H9 (cell line): ENCODE results near the gene GRB10. TPM values are rescaled to one million over a fixed set of nuclear protein-coding genes. Genes with fewer than 3 reads are reported as not detected.

Experiments
- DNase-seq: peaks from one replicate; pipeline ENCODE4 v3.0.0-alpha.2; 2017
- H2AFZ ChIP-seq: one replicate; pipeline ENCODE4 v1.6.1; 2013; ENCODE audit warnings: mild to moderate bottlenecking, low read length, control low read depth, moderate library complexity
- H2AK5ac ChIP-seq: 2 replicates; pipeline ENCODE4 v1.6.1; 2013; ENCODE audit warnings: low read length, control low read depth, mixed read lengths; ENCODE audit not compliant: insufficient read length
- H2BK120ac ChIP-seq: one replicate; pipeline ENCODE4 v1.6.1; 2013; ENCODE audit warnings: low read depth, mild to moderate bottlenecking, low read length, control low read depth, inconsistent platforms; ENCODE audit not compliant: poor library complexity, severe bottlenecking
- H2BK12ac ChIP-seq: 2 replicates; pipeline ENCODE4 v1.6.1; 2013; ENCODE audit warnings: low read length, control low read depth, mixed read lengths, low read depth; ENCODE audit not compliant: insufficient read length
- H2BK15ac ChIP-seq: 2 replicates; pipeline ENCODE4 v1.6.1; 2013; ENCODE audit warnings: low read depth, low read length, control low read depth
- H2BK20ac ChIP-seq: one replicate; pipeline ENCODE4 v1.6.1; 2013; ENCODE audit warnings: low read depth, mild to moderate bottlenecking, low read length, control low read depth, inconsistent platforms; ENCODE audit not compliant: poor library complexity, severe bottlenecking
- H2BK5ac ChIP-seq: 2 replicates; pipeline ENCODE4 v1.6.1; 2013; ENCODE audit warnings: low read length, control low read depth, mixed read lengths; ENCODE audit not compliant: insufficient read length
- H3K14ac ChIP-seq: 2 replicates; pipeline ENCODE4 v1.6.1; 2013; ENCODE audit warnings: low read length, control low read depth; ENCODE audit not compliant: insufficient read depth
- H3K18ac ChIP-seq: 2 replicates; pipeline ENCODE4 v1.6.1; 2013; ENCODE audit warnings: low read depth, mild to moderate bottlenecking, mixed read lengths, low read length, control low read depth; ENCODE audit not compliant: insufficient read length
- H3K23ac ChIP-seq: 2 replicates; pipeline ENCODE4 v1.6.1; 2013; ENCODE audit warnings: low read length, control low read depth, mixed read lengths, low read depth; ENCODE audit not compliant: insufficient read length
- H3K23me2 ChIP-seq: 2 replicates; pipeline ENCODE4 v1.6.1; 2013; ENCODE audit warnings: low read depth, mild to moderate bottlenecking, mixed read lengths, low read length, control low read depth; ENCODE audit not compliant: insufficient read length, poor library complexity, severe bottlenecking
- H3K27ac ChIP-seq: 2 replicates; pipeline ENCODE4 v1.5.1; 2013; ENCODE audit warnings: low read length, control low read depth, mixed read lengths, low read depth; ENCODE audit not compliant: insufficient read length
- H3K27me3 ChIP-seq: 2 replicates; pipeline ENCODE4 v1.6.1; 2013; ENCODE audit warnings: low read length, control low read depth, inconsistent platforms; ENCODE audit not compliant: insufficient read depth
- H3K4ac ChIP-seq: 2 replicates; pipeline ENCODE4 v1.6.1; 2013; ENCODE audit warnings: low read depth, mild to moderate bottlenecking, control low read depth, inconsistent platforms, low read length, moderate library complexity
- H3K4me1 ChIP-seq: 2 replicates; pipeline ENCODE4 v1.6.1; 2013; ENCODE audit warnings: low read length, control low read depth, inconsistent platforms; ENCODE audit not compliant: insufficient read depth
- H3K4me2 ChIP-seq: 2 replicates; pipeline ENCODE4 v1.6.1; 2013; ENCODE audit warnings: low read length, control low read depth, mixed read lengths; ENCODE audit not compliant: insufficient read length, insufficient read depth
- H3K56ac ChIP-seq: 2 replicates; pipeline ENCODE4 v1.6.1; 2013; ENCODE audit warnings: low read depth, mild to moderate bottlenecking, mixed read lengths, low read length, control low read depth; ENCODE audit not compliant: insufficient read length
- H3K79me1 ChIP-seq: 2 replicates; pipeline ENCODE4 v1.6.1; 2013; ENCODE audit warnings: low read depth, mild to moderate bottlenecking, moderate library complexity, low read length, control low read depth, inconsistent platforms; ENCODE audit not compliant: insufficient read depth, poor library complexity, severe bottlenecking
- H3K79me2 ChIP-seq: 2 replicates; pipeline ENCODE4 v1.6.1; 2013; ENCODE audit warnings: low read length, control low read depth, inconsistent platforms; ENCODE audit not compliant: insufficient read depth
- H3K9ac ChIP-seq: 2 replicates; pipeline ENCODE4 v1.6.1; 2013; ENCODE audit warnings: low read length, control low read depth, mixed read lengths; ENCODE audit not compliant: insufficient read length; ENCODE audit errors: extremely low read depth
- H3K9me3 ChIP-seq: one replicate; pipeline ENCODE4 v1.6.1; 2013; ENCODE audit warnings: low read depth, low read length, inconsistent platforms; ENCODE audit not compliant: control insufficient read depth
- H3T11ph ChIP-seq: one replicate; pipeline ENCODE4 v1.6.1; 2013; ENCODE audit warnings: mild to moderate bottlenecking, low read length, control low read depth, inconsistent platforms
- H4K20me1 ChIP-seq: one replicate; pipeline ENCODE4 v1.6.1; 2013; ENCODE audit not compliant: control insufficient read depth, insufficient read length, insufficient read depth
- H4K5ac ChIP-seq: 2 replicates; pipeline ENCODE4 v1.6.1; 2013; ENCODE audit warnings: low read depth, mild to moderate bottlenecking, mixed read lengths, low read length, control low read depth; ENCODE audit not compliant: insufficient read length
- H4K8ac ChIP-seq: replicated peaks from 2 replicates; pipeline ENCODE4 v1.6.1; 2013; ENCODE audit warnings: low read length, control low read depth, mixed read lengths, low read depth; ENCODE audit not compliant: insufficient read length
- H4K91ac ChIP-seq: 2 replicates; pipeline ENCODE4 v1.6.1; 2013; ENCODE audit warnings: low read depth, mild to moderate bottlenecking, moderate library complexity, mixed read lengths, low read length, control low read depth; ENCODE audit not compliant: insufficient read length
- H3K27ac Mint-ChIP-seq, 3 experiments: 2 replicates in 2 of 3; 3 replicates in 1 of 3; pipeline ENCODE4 v1.8.0; 2020 to 2021; ENCODE audit warnings: mixed read lengths in 3 of 3, mild to moderate bottlenecking in 1 of 3, moderate library complexity in 1 of 3
- H3K27me3 Mint-ChIP-seq: 2 replicates; pipeline ENCODE4 v1.8.0; 2021; ENCODE audit warnings: low read depth, mild to moderate bottlenecking, moderate library complexity, mixed read lengths
- H3K36me3 Mint-ChIP-seq, 3 experiments: 2 replicates in 2 of 3; 3 replicates in 1 of 3; pipeline ENCODE4 v1.8.0; 2020 to 2021; ENCODE audit warnings: low read depth in 3 of 3, mixed read lengths in 3 of 3; ENCODE audit not compliant: insufficient read depth in 1 of 3
- H3K4me1 Mint-ChIP-seq, 2 experiments: 2 replicates each; pipeline ENCODE4 v1.8.0; 2020; ENCODE audit warnings: mixed read lengths in 2 of 2
- H3K4me3 Mint-ChIP-seq, 2 experiments: 2 replicates in 1 of 2; 3 replicates in 1 of 2; pipeline ENCODE4 v1.8.0; 2020 to 2021; ENCODE audit warnings: mild to moderate bottlenecking in 2 of 2, mixed read lengths in 2 of 2, moderate library complexity in 1 of 2
- H3K9me3 Mint-ChIP-seq, 2 experiments: 2 replicates in 1 of 2; 3 replicates in 1 of 2; pipeline ENCODE4 v1.8.0; 2020; ENCODE audit warnings: mild to moderate bottlenecking in 2 of 2, mixed read lengths in 2 of 2, moderate library complexity in 1 of 2
- WGBS: extraction: QIAGEN DNeasy Blood & Tissue Kit; methylation state at CpG from one replicate; pipeline ENCODE4 v1.1.7; 2013; ENCODE audit warnings: missing lambda C conversion rate, low lambda C conversion rate, mixed read lengths; ENCODE audit not compliant: insufficient read length; ENCODE audit errors: extremely low coverage; 5-methylcytosine and 5-hydroxymethylcytosine counted together
- total RNA-seq: library from RNA; stranded (reverse); gene quantifications from 2 replicates; pipeline ENCODE4 v1.2.1, GENCODE V29; 2021
- TF ChIP-seq, protein P1 (sequence below): fragments of 200-600 bp; sonication (generic); conservative IDR thresholded peaks from 3 replicates; pipeline ENCODE4 v1.8.0; 2021; ENCODE audit warnings: antibody characterized with exemption, mild to moderate bottlenecking

Gene GRB10
- total RNA-seq, 1 experiment from 2014 or later: 108 TPM

DNA sequence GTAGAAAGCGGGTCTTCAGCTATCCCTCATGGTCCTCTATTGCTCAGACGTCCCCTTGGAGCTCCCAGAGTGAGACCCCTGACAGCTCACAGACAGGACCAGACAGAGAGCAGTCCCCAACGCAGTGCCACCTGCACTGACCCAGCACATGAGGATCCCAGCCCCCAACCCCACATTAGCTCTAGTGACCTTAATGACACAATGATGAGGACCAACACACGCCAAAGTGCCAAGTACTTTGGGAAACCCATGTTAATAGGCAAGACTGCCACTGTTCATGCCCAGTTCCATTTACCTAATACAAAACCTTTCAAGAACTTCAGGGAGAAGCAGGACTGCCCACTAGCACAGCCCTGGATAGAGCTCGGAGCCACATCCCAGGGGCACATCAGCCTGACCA lies 5.7 kb upstream of the GRB10 start:
- Mint-ChIP-seq H3K4me3 (no peak overlapping the region), H3K36me3 (peaks cover 26 to 43% (median 41%) of the 10 kb centered on the region in 3 experiments), H3K27ac (no peak overlapping the region), H3K9me3 (peaks cover 25 to 26% of the 10 kb centered on the region in 2 experiments), H3K4me1 (peaks cover 48 to 57% of the 10 kb centered on the region in 2 experiments), H3K27me3 (peaks cover 5% of the 10 kb centered on the region; the same call in 1 of the 2 replicates)
- H3K23me2 ChIP-seq: peaks cover 6% of the 10 kb centered on the region
- no peak overlapping the region for H2BK5ac ChIP-seq
- no peak overlapping the region for H3K14ac ChIP-seq
- no peak overlapping the region for H4K8ac ChIP-seq
- no peak overlapping the region for H3K4ac ChIP-seq
- no peak overlapping the region for H3T11ph ChIP-seq
- H3K4me2 ChIP-seq: no peak overlapping the region
- no peaks in the 10 kb centered on the region; the same call in 1 of the 2 replicates for H3K27me3 ChIP-seq
- WGBS: no CpG with 5 or more reads among the region's 5 CpGs
- no peak overlapping the region for H2AFZ ChIP-seq
- H4K5ac ChIP-seq: no peak overlapping the region
- no peak overlapping the region for H4K91ac ChIP-seq
- H3K18ac ChIP-seq: no peak overlapping the region
- H3K79me2 ChIP-seq: peaks cover 57% of the 10 kb centered on the region; the same call in 1 of the 2 replicates
- no peak for DNase-seq
- no peak overlapping the region for H3K9ac ChIP-seq
- no peaks in the 10 kb centered on the region for H4K20me1 ChIP-seq
- H2AK5ac ChIP-seq: no peak overlapping the region
- peaks cover 3% of the 10 kb centered on the region for H3K79me1 ChIP-seq
- no peak overlapping the region for H2BK20ac ChIP-seq
- H2BK120ac ChIP-seq: no peak overlapping the region
- no peak overlapping the region for H2BK12ac ChIP-seq
- H2BK15ac ChIP-seq: no peak overlapping the region
- H3K56ac ChIP-seq: no peak overlapping the region
- H3K9me3 ChIP-seq: peaks cover 10% of the 10 kb centered on the region
- TF ChIP-seq, protein P1, sequence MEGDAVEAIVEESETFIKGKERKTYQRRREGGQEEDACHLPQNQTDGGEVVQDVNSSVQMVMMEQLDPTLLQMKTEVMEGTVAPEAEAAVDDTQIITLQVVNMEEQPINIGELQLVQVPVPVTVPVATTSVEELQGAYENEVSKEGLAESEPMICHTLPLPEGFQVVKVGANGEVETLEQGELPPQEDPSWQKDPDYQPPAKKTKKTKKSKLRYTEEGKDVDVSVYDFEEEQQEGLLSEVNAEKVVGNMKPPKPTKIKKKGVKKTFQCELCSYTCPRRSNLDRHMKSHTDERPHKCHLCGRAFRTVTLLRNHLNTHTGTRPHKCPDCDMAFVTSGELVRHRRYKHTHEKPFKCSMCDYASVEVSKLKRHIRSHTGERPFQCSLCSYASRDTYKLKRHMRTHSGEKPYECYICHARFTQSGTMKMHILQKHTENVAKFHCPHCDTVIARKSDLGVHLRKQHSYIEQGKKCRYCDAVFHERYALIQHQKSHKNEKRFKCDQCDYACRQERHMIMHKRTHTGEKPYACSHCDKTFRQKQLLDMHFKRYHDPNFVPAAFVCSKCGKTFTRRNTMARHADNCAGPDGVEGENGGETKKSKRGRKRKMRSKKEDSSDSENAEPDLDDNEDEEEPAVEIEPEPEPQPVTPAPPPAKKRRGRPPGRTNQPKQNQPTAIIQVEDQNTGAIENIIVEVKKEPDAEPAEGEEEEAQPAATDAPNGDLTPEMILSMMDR: no peak
- no peak overlapping the region for H3K23ac ChIP-seq
- no peak overlapping the region for H3K27ac ChIP-seq
- peaks cover 11% of the 10 kb centered on the region; the same call in 1 of the 2 replicates for H3K4me1 ChIP-seq
